OCI-LY7 (cell line): ENCODE measurements around the gene NKX6-2. TPM values are rescaled to one million over a fixed set of nuclear protein-coding genes. Genes with fewer than 3 reads are reported as not detected.

Source experiments
- BruUV-seq: library from RNA; stranded (reverse); fragments of 400-500 nt; replicated peaks from 2 replicates; lab custom pipeline; 2021; lab: Mats Ljungman, UMichigan
- CTCF ChIA-PET: fragments of 300-600 bp; sonication (Branson Sonifier 250); formaldehyde crosslinking; loops from one replicate; lab custom pipeline; 2022; ENCODE audit warnings: antibody characterized with exemption; ENCODE audit not compliant: unreplicated experiment; lab: Charles Lee
- POLR2A ChIA-PET: fragments of 300-600 bp; sonication (Branson Sonifier 250); formaldehyde crosslinking; loops from one replicate; lab custom pipeline; 2022; ENCODE audit warnings: antibody characterized with exemption; lab: Charles Lee
- DNase-seq: peaks from one replicate; pipeline ENCODE4 v3.0.0-alpha.2; 2015; ENCODE audit warnings: low spot score
- H2AFZ ChIP-seq: fragments of 200-600 bp; sonication (generic), shearing (Covaris generic); 2 replicates; pipeline ENCODE4 v1.6.1; 2014; ENCODE audit warnings: mild to moderate bottlenecking, antibody characterized with exemption, low read length, moderate library complexity
- H3K27ac ChIP-seq: fragments of 200-600 bp; sonication (generic); 2 replicates; pipeline ENCODE4 v1.5.1; 2014; ENCODE audit warnings: mixed run types, low read depth, mild to moderate bottlenecking, moderate library complexity, low read length, inconsistent platforms; ENCODE audit not compliant: poor library complexity, severe bottlenecking
- H3K36me3 ChIP-seq: fragments of 200-600 bp; sonication (generic); 2 replicates; pipeline ENCODE4 v1.6.1; 2014; ENCODE audit warnings: mild to moderate bottlenecking, antibody characterized with exemption, low read length, moderate library complexity, mixed read lengths; ENCODE audit not compliant: insufficient read depth
- H3K4me1 ChIP-seq: fragments of 200-600 bp; sonication (generic); 2 replicates; pipeline ENCODE4 v1.5.1; 2014; ENCODE audit warnings: mild to moderate bottlenecking, low read length; ENCODE audit not compliant: insufficient read depth, poor library complexity, severe bottlenecking
- H3K4me2 ChIP-seq: fragments of 200-600 bp; sonication (generic); 2 replicates; pipeline ENCODE4 v1.6.1; 2014; ENCODE audit warnings: mild to moderate bottlenecking, low read length
- H3K4me3 ChIP-seq: fragments of 200-600 bp; sonication (generic); 2 replicates; pipeline ENCODE4 v1.5.1; 2014; ENCODE audit warnings: mild to moderate bottlenecking, low read depth, low read length; ENCODE audit not compliant: poor library complexity, severe bottlenecking
- H3K79me2 ChIP-seq: fragments of 200-600 bp; sonication (generic); 2 replicates; pipeline ENCODE4 v1.6.1; 2016; ENCODE audit warnings: low read depth, mild to moderate bottlenecking, low read length, moderate library complexity, mixed read lengths; ENCODE audit not compliant: insufficient read depth
- H3K9me2 ChIP-seq: fragments of 200-600 bp; sonication (generic); 2 replicates; pipeline ENCODE4 v1.6.1; 2016; ENCODE audit warnings: mild to moderate bottlenecking, low read length, mixed read lengths; ENCODE audit not compliant: insufficient read depth
- H3K9me3 ChIP-seq: fragments of 200-600 bp; sonication (generic); 2 replicates; pipeline ENCODE4 v1.6.1; 2014; ENCODE audit warnings: mild to moderate bottlenecking, mixed run types, low read length, mixed read lengths
- H4K20me1 ChIP-seq: fragments of 200-600 bp; sonication (generic); 2 replicates; pipeline ENCODE4 v1.6.1; 2014; ENCODE audit warnings: mild to moderate bottlenecking, antibody characterized with exemption, low read length, moderate library complexity, mixed read lengths; ENCODE audit not compliant: insufficient read depth
- EZH2phosphoT487 ChIP-seq: fragments of 200-600 bp; sonication (generic); IDR thresholded peaks from 2 replicates; pipeline ENCODE4 v1.6.1; 2018; ENCODE audit warnings: low read depth, borderline replicate concordance, mild to moderate bottlenecking, mixed run types, antibody characterized with exemption, low read length, moderate library complexity, mixed read lengths
- intact Hi-C: fragments of 100-400 bp; cut with micrococcal nuclease; formaldehyde crosslinking; loops from one replicate; pipeline ENCODE4 v1.10.0; 2022; ENCODE audit not compliant: unreplicated experiment
- total RNA-seq, 2 experiments: library from RNA; depleted of rRNA in 1 of 2; stranded (reverse); fragments of >200 nt in 1 of 2; shearing (Covaris generic) in 1 of 2; gene quantifications; 2 replicates each; pipeline ENCODE4 v1.2.3, GENCODE V29; 2014 to 2022
- TF ChIP-seq, protein P1 (sequence below): fragments of 200-600 bp; sonication (generic); conservative IDR thresholded peaks from 2 replicates; pipeline ENCODE4 v1.5.1; 2014; ENCODE audit warnings: mild to moderate bottlenecking, antibody characterized with exemption, low read length, moderate library complexity, mixed read lengths

NKX6-2 gene
- total RNA-seq, 2 experiments from 2014 or later: not detected

- no peak for DNase-seq
- Histone ChIP-seq H3K4me3 (no peak overlapping the region), H3K27ac (no peak overlapping the region), H2AFZ (no peak overlapping the region), H3K9me3 (no peaks in the 10 kb centered on the region), H3K4me2 (no peak overlapping the region), H3K79me2 (no peaks in the 10 kb centered on the region), H3K9me2 (no peaks in the 10 kb centered on the region), H3K4me1 (no peaks in the 10 kb centered on the region), H3K36me3 (no peaks in the 10 kb centered on the region), H4K20me1 (no peaks in the 10 kb centered on the region)
- no TSS peak for BruUV-seq
- TF ChIP-seq EZH2phosphoT487: no peak
- TF ChIP-seq, protein P1, sequence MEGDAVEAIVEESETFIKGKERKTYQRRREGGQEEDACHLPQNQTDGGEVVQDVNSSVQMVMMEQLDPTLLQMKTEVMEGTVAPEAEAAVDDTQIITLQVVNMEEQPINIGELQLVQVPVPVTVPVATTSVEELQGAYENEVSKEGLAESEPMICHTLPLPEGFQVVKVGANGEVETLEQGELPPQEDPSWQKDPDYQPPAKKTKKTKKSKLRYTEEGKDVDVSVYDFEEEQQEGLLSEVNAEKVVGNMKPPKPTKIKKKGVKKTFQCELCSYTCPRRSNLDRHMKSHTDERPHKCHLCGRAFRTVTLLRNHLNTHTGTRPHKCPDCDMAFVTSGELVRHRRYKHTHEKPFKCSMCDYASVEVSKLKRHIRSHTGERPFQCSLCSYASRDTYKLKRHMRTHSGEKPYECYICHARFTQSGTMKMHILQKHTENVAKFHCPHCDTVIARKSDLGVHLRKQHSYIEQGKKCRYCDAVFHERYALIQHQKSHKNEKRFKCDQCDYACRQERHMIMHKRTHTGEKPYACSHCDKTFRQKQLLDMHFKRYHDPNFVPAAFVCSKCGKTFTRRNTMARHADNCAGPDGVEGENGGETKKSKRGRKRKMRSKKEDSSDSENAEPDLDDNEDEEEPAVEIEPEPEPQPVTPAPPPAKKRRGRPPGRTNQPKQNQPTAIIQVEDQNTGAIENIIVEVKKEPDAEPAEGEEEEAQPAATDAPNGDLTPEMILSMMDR: no peak
- ChIA-PET CTCF (no interaction called here), POLR2A (no interaction called here)
- intact Hi-C loops: no loop called here
Observed at GRCh38 chr10:132815168-132815857, 29.4 kb upstream of the NKX6-2 start.

GRCh38 chr10:132814469-132814856, 28.5 kb upstream of the NKX6-2 start:
- H3K4me2 ChIP-seq: no peak overlapping the region
- BruUV-seq: no TSS peak
- ChIA-PET CTCF (no interaction called here), POLR2A (no interaction called here)
- no peaks in the 10 kb centered on the region for H3K79me2 ChIP-seq
- no peaks in the 10 kb centered on the region for H3K9me2 ChIP-seq
- no peaks in the 10 kb centered on the region for H3K9me3 ChIP-seq
- H3K4me1 ChIP-seq: no peaks in the 10 kb centered on the region
- H2AFZ ChIP-seq: no peak overlapping the region
- intact Hi-C loops: no loop called here
- DNase-seq: no peak
- H3K4me3 ChIP-seq: no peak overlapping the region
- TF ChIP-seq EZH2phosphoT487: no peak
- TF ChIP-seq, protein P1: no peak
- no peaks in the 10 kb centered on the region for H4K20me1 ChIP-seq
- no peak overlapping the region for H3K27ac ChIP-seq
- no peaks in the 10 kb centered on the region for H3K36me3 ChIP-seq
